PFSK-1 (cell line): Measurements from ENCODE around the gene PSG6. TPM values are rescaled to one million over a fixed set of nuclear protein-coding genes. Genes with fewer than 3 reads are reported as not detected.
"Not testable (repeated sequence)": the region's sequence is repeated elsewhere in the genome, so short reads cannot be mapped to it uniquely, and the experiment has no call there.

Source experiments
- FOXP2 ChIP-seq: optimal IDR thresholded peaks from 2 replicates; pipeline ENCODE3; 2011; ENCODE audit warnings: borderline replicate concordance, control low read depth, inconsistent platforms; ENCODE audit not compliant: insufficient read depth; ENCODE audit errors: extremely low read length, extremely low read depth
- POLR2AphosphoS5 ChIP-seq: IDR thresholded peaks from 2 replicates; pipeline ENCODE4 v1.6.1; 2012; ENCODE audit warnings: low read depth, mild to moderate bottlenecking, control low read depth, low read length, moderate library complexity
- SIN3A ChIP-seq: IDR thresholded peaks from 2 replicates; pipeline ENCODE4 v1.6.1; 2012; ENCODE audit warnings: mild to moderate bottlenecking, low read length, moderate library complexity, borderline replicate concordance; ENCODE audit not compliant: insufficient read depth
- TAF1 ChIP-seq: IDR thresholded peaks from 2 replicates; pipeline ENCODE4 v1.6.1; 2012; ENCODE audit warnings: low read length, control low read depth, borderline replicate concordance; ENCODE audit not compliant: insufficient read depth
- polyA plus RNA-seq: library from polyadenylated mRNA; unstranded; fragments of >200 nt; gene quantifications from one replicate; pipeline ENCODE4 v1.2.1, GENCODE V29; 2012; ENCODE audit warnings: low read depth, missing spikeins; ENCODE audit not compliant: insufficient read length
- TF ChIP-seq, protein P1 (sequence below), 2 experiments: IDR thresholded peaks; 2 replicates each; pipeline versions ENCODE4 v1.6.1 to v1.8.0; 2011 to 2012; ENCODE audit warnings: low read depth in 2 of 2, low read length in 2 of 2, control low read depth in 1 of 2, inconsistent platforms in 1 of 2, mild to moderate bottlenecking in 1 of 2, moderate library complexity in 1 of 2; ENCODE audit not compliant: insufficient read depth in 1 of 2

PSG6 gene
- not detected for polyA plus RNA-seq

GRCh38 chr19:42917634-42918033 is at the start of gene PSG6:
PSG6 (minus strand) TSS chr19:42917894; CDS start chr19:42917792, 102 bp downstream.
- not testable (repeated sequence) for TF ChIP-seq SIN3A, POLR2AphosphoS5
- TF ChIP-seq, protein P1, sequence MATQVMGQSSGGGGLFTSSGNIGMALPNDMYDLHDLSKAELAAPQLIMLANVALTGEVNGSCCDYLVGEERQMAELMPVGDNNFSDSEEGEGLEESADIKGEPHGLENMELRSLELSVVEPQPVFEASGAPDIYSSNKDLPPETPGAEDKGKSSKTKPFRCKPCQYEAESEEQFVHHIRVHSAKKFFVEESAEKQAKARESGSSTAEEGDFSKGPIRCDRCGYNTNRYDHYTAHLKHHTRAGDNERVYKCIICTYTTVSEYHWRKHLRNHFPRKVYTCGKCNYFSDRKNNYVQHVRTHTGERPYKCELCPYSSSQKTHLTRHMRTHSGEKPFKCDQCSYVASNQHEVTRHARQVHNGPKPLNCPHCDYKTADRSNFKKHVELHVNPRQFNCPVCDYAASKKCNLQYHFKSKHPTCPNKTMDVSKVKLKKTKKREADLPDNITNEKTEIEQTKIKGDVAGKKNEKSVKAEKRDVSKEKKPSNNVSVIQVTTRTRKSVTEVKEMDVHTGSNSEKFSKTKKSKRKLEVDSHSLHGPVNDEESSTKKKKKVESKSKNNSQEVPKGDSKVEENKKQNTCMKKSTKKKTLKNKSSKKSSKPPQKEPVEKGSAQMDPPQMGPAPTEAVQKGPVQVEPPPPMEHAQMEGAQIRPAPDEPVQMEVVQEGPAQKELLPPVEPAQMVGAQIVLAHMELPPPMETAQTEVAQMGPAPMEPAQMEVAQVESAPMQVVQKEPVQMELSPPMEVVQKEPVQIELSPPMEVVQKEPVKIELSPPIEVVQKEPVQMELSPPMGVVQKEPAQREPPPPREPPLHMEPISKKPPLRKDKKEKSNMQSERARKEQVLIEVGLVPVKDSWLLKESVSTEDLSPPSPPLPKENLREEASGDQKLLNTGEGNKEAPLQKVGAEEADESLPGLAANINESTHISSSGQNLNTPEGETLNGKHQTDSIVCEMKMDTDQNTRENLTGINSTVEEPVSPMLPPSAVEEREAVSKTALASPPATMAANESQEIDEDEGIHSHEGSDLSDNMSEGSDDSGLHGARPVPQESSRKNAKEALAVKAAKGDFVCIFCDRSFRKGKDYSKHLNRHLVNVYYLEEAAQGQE (IDR thresholded peaks at IDR 0.05; ENCODE audit: insufficient read depth in 1 of 2, low read depth in 2 of 2, low read length in 2 of 2), result not testable (repeated sequence)

DNA sequence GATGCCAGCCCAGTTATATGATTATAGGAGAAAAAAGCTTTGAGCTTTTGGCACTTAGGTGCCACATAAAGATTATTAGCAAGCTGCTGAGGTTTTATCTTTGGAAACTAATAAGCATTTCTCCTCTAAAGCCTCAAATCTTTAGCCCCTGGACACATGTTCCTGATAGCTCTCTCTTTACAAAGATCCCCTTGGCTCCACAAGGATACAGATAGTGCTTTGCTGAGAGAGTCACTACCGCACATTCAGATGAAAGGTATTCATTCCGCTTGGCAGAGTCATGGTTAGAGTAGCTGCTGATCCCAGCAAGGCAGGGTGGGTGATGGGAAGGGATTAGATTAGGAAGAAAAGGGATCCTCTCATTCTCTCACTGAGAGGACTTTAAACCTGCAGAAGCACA is 47.5 kb upstream of the PSG6 start:
- no peak for TF ChIP-seq SIN3A
- no peak for TF ChIP-seq FOXP2
- TF ChIP-seq, protein P1 (IDR thresholded peaks at IDR 0.05; ENCODE audit: insufficient read depth in 1 of 2, low read depth in 2 of 2, low read length in 2 of 2), result no peak
- no peak for TF ChIP-seq POLR2AphosphoS5
- TF ChIP-seq TAF1, result no peak

- no peak for TF ChIP-seq POLR2AphosphoS5
- TF ChIP-seq SIN3A, result no peak
- TF ChIP-seq FOXP2, result no peak
- TF ChIP-seq, protein P1 (IDR thresholded peaks at IDR 0.05; ENCODE audit: insufficient read depth in 1 of 2, low read depth in 2 of 2, low read length in 2 of 2), result no peak
- no peak for TF ChIP-seq TAF1
These were observed 43.4 kb upstream of the PSG6 start for GRCh38 chr19:42961119-42961518.

DNA sequence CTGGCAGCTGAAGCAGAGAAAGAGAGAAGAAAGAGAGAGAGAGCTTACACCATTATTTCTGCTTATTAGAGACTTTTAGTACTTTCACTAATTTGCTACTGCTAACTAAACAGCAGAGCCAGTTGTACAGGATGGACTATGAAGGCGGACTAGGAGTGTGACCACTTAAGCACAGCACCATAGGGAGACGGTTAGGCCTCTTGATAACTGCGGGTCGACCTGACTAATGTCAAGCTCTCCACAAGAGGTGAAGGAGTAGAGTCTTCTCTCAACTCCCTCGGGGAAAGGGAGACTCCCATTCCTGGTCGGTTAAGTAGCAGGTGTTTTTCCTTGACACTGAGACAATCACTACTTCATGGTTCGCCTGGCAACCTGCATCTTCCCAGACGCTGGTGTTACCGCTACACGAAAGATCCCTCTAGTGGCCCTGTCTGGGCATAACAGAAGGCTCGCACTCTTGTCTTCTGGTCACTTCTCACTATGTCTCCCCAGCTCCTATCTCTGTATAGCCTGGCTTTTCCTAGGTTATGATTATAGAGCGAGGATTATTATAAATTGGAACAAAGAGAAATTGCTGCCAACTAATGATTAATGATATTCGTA is 24.6 kb upstream of the PSG6 start:
- TF ChIP-seq SIN3A (no peak), POLR2AphosphoS5 (no peak), FOXP2 (no peak), TAF1 (no peak)
- TF ChIP-seq, protein P1 (IDR thresholded peaks at IDR 0.05; ENCODE audit: insufficient read depth in 1 of 2, low read depth in 2 of 2, low read length in 2 of 2), result no peak
